ENCODE data around the gene MS4A10.

MS4A10 gene

GRCh38 chr11:60803273-60803936, 18.3 kb downstream of the MS4A10 start:
- TF ChIP-seq CTCF (IDR thresholded peaks at IDR 0.05; ENCODE audit: control insufficient read depth, insufficient read depth, low read depth, low read length, missing control alignments), result no peak
- DNase-seq (ENCODE audit: low read depth), result no peak

GRCh38 chr11:60809249-60809648, 24.1 kb downstream of the MS4A10 start:
- TF ChIP-seq CTCF (IDR thresholded peaks at IDR 0.05; ENCODE audit: control insufficient read depth, insufficient read depth, low read depth, low read length, missing control alignments), result no peak

More at GRCh38 chr11:60803273-60803936, 18.3 kb downstream of the MS4A10 start:
- no peak overlapping the region for H3K4me3 ChIP-seq (ENCODE audit: control insufficient read depth, low read depth, low read length)

GRCh38 chr11:60809691-60810090, 24.6 kb downstream of the MS4A10 start:
- no peak for DNase-seq (ENCODE audit: low read depth)
- no peak for TF ChIP-seq CTCF (IDR thresholded peaks at IDR 0.05; ENCODE audit: control insufficient read depth, insufficient read depth, low read depth, low read length, missing control alignments)
- H3K4me3 ChIP-seq (ENCODE audit: control insufficient read depth, low read depth, low read length), result no peak overlapping the region

More at GRCh38 chr11:60809249-60809648, 24.1 kb downstream of the MS4A10 start:
- no peak overlapping the region for H3K4me3 ChIP-seq (ENCODE audit: control insufficient read depth, low read depth, low read length)
- DNase-seq (ENCODE audit: low read depth), result no peak

GRCh38 chr11:60810151-60810550, 25.0 kb downstream of the MS4A10 start:
- no peak for TF ChIP-seq CTCF (IDR thresholded peaks at IDR 0.05; ENCODE audit: control insufficient read depth, insufficient read depth, low read depth, low read length, missing control alignments)
- DNase-seq (ENCODE audit: low read depth), result no peak
- no peak overlapping the region for H3K4me3 ChIP-seq (ENCODE audit: control insufficient read depth, low read depth, low read length)

- H3K4me3 ChIP-seq (ENCODE audit: control insufficient read depth, low read depth, low read length), result no peak overlapping the region
- DNase-seq (ENCODE audit: low read depth), result no peak
- no peak for TF ChIP-seq CTCF (IDR thresholded peaks at IDR 0.05; ENCODE audit: control insufficient read depth, insufficient read depth, low read depth, low read length, missing control alignments)
Measured at GRCh38 chr11:60810569-60810968, 25.4 kb downstream of the MS4A10 start.

- H3K4me3 ChIP-seq (ENCODE audit: control insufficient read depth, low read depth, low read length), result no peak overlapping the region
- DNase-seq (ENCODE audit: low read depth), result no peak
- TF ChIP-seq CTCF (IDR thresholded peaks at IDR 0.05; ENCODE audit: control insufficient read depth, insufficient read depth, low read depth, low read length, missing control alignments), result no peak
Measured at GRCh38 chr11:60813324-60813723, 28.2 kb downstream of the MS4A10 start.
